GM19328 (cell line): ENCODE results near the gene CHERP.
"Not testable (repeated sequence)": the region's sequence is repeated elsewhere in the genome, so short reads cannot be mapped to it uniquely, and the experiment has no call there.

Experiments
- ATAC-seq: cut with Tn5 transposase; IDR thresholded peaks from one replicate; pipeline ENCODE4 v1.9.1; 2021; ENCODE audit warnings: mild to moderate bottlenecking, moderate library complexity; ENCODE audit not compliant: unreplicated experiment

The CHERP gene

GRCh38 chr19:16543734-16544133 is 1.5 kb upstream of the CHERP start:
- not testable (repeated sequence) for ATAC-seq

- no peak for ATAC-seq
Observed at GRCh38 chr19:16542910-16543472, 754 bp upstream of the CHERP start.

DNA sequence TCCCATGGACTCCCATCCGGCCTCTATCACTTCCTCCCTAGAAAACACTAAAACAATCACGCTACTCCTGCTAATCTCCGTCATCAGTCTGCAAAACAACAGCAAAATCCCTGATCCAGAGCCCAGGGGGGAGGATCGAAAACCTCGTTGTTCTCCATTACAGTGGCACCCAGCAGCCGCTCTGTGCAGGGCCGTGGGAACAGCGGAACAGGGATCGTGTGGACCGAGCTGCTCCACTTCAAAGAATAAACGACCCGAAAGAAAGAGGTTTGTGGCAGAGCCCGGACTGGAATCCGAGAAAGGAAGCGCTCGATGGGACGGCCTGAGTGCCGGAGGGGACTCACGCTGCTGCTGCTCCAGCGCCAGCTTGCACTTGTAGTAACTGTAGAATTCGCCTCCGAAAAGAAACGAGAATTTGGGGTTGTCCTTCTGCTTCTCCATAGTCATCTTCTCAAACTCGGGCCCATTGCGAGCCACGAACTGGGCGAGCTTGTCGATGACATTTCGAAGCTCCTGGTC is 652 bp downstream of the CHERP start:
- ATAC-seq: no peak

DNA sequence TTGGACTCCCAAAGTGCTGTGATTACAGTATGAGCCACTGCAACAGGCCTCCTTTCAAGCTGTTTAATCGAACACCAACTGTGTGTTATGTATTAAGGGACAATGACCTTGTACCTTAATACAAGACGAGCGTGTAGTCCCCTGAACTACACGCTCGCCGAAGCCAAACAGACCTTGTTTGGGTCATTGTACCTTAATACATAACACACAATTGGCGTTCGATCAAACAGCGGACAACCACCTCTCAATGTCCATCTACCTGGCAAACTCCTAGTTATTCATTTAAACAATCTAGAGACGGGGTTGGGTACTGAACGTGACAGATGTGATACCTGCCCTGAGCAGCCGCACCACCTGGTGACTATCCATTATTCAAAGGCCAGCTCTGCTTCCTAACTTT is 1.3 kb downstream of the CHERP start:
- no peak for ATAC-seq

DNA sequence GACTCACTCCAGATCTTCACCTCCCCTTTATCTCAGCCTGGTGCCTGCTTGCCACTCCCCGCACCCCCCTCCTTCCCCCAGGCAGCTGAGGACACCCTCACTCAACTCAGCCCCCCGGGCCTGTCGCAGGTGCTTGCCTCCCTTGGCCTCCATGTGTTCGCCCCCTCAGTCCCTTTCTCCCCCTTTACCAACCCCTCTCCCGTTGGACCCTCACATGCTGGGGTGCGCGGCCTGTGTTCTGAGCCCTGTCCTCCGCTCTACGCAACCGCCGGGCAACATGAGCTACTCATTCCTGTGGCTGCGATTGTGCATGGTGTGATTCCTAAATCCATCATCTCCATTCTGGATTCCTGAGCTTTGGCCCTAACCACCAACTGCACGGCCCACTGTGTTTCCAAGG is 5.1 kb downstream of the CHERP start:
- ATAC-seq: no peak

- no peak for ATAC-seq
Observed at GRCh38 chr19:16536130-16536529, 6.1 kb downstream of the CHERP start.

GRCh38 chr19:16535381-16535780 is 6.9 kb downstream of the CHERP start:
- ATAC-seq: no peak

- no peak for ATAC-seq
Observed at GRCh38 chr19:16532440-16533234, 9.6 kb downstream of the CHERP start.

DNA sequence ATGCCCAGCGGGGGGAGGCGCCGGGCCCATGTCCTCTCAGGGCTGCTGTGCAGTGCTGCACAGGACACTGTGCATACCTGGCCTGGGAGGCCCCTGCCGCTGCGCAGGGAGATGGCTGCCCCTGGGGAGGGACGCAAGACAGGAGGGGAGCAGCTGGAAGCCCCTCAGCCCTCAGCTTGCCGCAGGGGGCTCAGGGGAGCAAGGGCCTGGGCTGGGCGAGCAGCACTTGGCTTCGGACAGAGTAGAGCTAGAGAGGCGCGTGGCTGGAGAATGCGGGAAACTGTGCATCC is 10.9 kb downstream of the CHERP start:
- no peak for ATAC-seq

DNA sequence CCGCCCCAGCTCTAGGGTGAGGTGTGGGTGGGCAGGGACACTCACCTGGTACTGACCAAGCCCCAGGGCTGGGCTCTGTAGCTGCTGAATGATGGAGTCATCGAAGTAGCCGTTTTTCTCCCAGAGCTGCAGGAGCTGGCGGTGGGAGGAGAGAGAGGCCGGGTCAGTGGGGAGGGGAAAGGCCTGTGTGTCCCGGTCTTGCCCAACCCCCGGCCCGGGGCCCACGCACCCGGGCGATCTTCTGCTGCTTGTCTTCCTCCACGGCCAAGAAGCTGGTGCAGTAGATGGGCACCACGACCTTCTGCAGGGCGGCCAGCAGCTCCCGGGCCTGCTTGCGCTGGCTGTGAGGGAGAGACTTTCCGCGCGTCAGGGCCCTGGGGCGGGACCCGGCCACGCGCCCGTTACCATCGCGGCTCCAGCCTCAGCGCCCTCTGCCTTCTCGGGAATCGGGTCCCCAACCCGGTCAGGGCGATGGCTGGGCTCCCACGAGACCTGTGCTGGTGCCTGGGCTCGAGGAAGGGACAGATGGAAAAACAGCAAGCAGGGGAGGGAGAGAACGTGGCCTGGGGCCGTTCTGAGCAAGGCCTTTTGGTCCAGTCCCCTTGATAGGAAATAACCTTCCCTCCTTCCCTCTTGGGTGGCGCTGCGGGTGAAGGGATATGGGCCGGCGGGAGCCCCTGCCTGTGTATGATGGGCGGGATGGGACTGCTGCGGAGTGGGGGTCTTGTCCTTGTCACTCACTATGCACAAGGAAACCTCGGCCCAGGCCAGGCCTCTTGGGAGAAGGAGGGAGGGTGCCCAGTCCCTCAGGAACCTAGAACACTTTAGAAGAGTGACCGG is 11.5 kb downstream of the CHERP start:
- no peak for ATAC-seq

- no peak for ATAC-seq
Observed at GRCh38 chr19:16529466-16530144, 12.6 kb downstream of the CHERP start.

GRCh38 chr19:16527971-16528521 is 14.2 kb downstream of the CHERP start:
- no peak for ATAC-seq

DNA sequence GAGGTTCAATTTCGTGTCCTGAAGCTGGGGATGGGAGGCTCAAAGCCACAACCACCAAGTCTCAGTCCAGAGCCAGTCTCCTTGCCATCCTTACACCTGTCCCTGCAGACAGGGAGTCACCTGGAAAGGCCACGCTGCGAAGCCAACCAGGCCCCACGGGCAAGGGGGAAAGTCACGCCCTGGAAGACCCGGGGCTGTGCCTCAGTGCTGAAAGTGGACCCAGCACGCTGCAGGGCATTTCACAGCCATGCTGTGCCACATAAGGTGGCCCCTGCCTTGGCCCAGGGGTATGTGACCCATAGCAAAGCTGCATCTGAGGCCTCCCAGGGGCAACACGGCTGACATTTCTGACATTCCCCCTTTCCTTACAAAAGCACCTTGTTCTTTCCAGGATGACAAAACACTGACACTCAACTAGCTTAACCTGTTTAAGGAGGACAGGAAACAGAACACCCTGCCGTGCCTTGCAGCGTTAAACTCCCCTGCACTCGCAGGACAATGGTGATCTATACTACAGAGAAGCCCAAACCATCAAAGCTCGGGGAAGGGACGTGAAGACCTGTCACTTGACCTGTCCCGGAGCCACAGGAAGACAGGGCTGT is 14.8 kb downstream of the CHERP start:
- no peak for ATAC-seq

DNA sequence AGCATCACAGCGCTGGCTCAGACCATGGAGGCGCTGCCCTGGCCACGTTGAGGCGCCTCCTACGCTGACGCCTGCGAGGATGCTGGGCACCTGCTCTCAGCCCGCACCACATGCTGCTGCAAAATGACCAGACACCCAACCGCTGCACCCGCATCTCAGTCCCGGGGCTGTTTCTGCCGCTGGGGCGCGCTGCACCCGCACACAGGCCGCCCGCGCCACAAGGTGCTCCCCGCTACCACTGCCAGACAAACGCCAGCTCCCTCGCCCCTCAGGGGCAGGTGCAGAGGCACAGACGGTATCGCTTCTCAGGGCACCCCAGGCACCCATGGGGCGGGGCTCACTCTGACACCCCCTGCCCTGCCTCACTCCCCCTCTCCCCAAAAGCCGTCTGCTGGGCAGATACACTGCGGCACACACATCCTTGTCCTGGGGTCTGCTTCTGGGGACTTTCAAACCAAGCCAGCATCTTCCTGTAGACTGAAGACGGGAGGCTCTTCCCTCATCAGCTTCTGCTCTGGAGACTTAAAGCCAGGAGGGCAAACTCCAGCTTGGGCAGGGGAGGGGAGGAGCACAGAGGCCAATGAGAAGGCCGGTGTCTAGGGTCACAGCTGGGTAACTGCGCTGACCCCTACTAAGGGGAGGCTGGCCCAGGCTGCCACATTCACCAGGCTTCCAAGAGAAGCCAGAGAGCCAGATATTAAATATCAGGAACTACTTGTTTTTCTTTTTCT is 16.3 kb downstream of the CHERP start:
- no peak for ATAC-seq

GRCh38 chr19:16524991-16525734 is 17.1 kb downstream of the CHERP start:
- no peak for ATAC-seq

DNA sequence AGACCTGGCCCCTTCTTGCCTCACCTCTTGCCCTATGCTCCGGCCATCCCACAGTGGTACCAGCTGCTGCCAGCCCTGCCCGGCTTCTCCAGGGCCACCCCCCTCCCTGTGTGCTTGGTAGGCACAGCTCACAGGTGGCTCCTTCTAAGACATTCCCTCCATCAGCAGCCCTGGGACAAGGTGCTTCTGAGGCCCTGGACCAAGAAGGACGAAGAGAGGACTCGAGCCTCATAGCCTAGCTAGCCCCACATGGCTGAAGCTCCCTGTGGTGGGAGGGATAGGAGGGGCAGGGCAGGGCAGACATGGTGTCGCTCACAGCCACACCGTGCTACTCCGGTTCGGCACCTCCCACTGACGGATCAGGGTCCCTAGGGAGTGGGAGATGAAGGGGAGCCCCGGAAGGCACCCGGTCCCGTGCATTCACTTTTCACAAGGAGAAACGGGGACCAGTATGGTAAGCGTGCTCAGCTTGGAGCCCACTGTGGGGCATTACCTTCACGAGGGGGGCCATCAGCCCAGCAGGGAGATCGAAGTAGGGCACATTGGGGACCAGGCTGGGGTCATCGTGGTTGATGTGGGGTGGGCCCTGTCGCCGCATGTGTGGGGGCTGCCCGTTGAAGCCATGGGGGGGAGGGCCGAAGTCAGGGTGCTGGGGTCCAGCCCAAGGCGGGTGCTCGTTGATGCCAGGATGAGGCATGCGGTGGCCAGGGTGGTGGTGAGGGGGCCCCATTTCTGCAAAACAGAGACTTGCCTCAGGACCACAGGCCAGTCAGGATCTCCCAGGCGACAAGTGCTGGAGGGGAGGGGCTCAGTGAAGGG is 19.5 kb downstream of the CHERP start:
- ATAC-seq: no peak

DNA sequence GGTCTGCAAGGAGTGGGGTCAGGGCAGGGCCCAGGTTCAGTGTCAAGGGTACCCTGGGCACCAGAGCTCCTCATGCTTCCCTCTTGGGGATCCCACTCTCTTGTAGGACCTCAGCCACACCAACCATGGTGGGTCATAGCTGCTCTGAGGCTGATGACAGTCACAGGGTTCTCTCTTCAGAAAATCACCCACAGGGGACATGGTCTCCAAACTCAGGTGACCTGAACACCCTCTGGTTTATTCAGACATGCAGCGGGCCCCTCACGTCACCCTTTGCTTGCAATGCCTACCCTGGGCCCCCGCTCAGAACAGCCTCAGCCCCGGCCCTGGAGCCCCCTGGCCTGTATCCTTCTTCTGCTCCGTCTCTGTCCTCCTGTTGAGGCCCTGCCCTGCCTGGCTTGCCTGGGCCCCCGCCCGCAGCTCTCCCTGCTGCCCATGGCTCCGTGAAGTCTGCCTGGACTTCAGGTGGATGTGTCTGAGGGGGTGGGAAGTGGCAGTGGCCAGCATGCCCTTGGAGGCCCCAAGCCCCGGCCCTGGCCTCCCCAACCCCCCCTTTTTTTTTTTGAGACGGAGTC is 20.4 kb downstream of the CHERP start:
- ATAC-seq: no peak
